Mucosa of rectum (tissue), 2 donors: ENCODE measurements around the gene CLSTN2.

Source experiments
- H3K27ac ChIP-seq, 2 donors: one replicate each; pipeline ENCODE4 v1.7.0; 2013; ENCODE audit warnings: inconsistent platforms in 2 of 2, low read depth in 2 of 2, low read length in 2 of 2
- H3K27me3 ChIP-seq, 2 donors: one replicate each; pipeline ENCODE4 v1.7.0; 2013; ENCODE audit warnings: low read length in 2 of 2; ENCODE audit not compliant: control insufficient read depth in 2 of 2, insufficient read depth in 2 of 2
- H3K36me3 ChIP-seq, 2 donors: one replicate each; pipeline ENCODE4 v1.7.0; 2013; ENCODE audit warnings: low read length in 2 of 2; ENCODE audit not compliant: control insufficient read depth in 2 of 2, insufficient read depth in 2 of 2
- H3K4me1 ChIP-seq, 2 donors: one replicate each; pipeline ENCODE4 v1.7.0; 2013; ENCODE audit warnings: low read length in 2 of 2, mild to moderate bottlenecking in 1 of 2; ENCODE audit not compliant: control insufficient read depth in 2 of 2, insufficient read depth in 2 of 2
- H3K4me3 ChIP-seq, 2 donors: one replicate each; pipeline ENCODE4 v1.7.0; 2013; ENCODE audit warnings: low read length in 2 of 2
- H3K9ac ChIP-seq, 2 donors: one replicate each; pipeline ENCODE4 v1.7.0; 2013; ENCODE audit warnings: low read length in 2 of 2, low read depth in 1 of 2, mild to moderate bottlenecking in 1 of 2
- H3K9me3 ChIP-seq, 2 donors: one replicate each; pipeline ENCODE4 v1.7.0; 2013; ENCODE audit warnings: low read length in 2 of 2; ENCODE audit not compliant: control insufficient read depth in 2 of 2
- donor health status: healthy.
- donor health status: Normal muscosa, but diverticular disease.

CLSTN2 gene

GRCh38 chr3:140577911-140578310 is 642.9 kb downstream of the CLSTN2 start:
- no peaks in the 10 kb centered on the region for H3K27me3 ChIP-seq
- no peaks in the 10 kb centered on the region for H3K9me3 ChIP-seq
- H3K9ac ChIP-seq = no peak overlapping the region
- no peaks in the 10 kb centered on the region for H3K36me3 ChIP-seq
- H3K27ac ChIP-seq = no peak overlapping the region
- no peak overlapping the region for H3K4me3 ChIP-seq
- H3K4me1 ChIP-seq = no peaks in the 10 kb centered on the region

GRCh38 chr3:140579260-140579659 is 644.3 kb downstream of the CLSTN2 start:
- Histone ChIP-seq H3K4me1 (no peaks in the 10 kb centered on the region), H3K27ac (no peak overlapping the region), H3K36me3 (no peaks in the 10 kb centered on the region), H3K9ac (no peak overlapping the region), H3K4me3 (no peak overlapping the region), H3K27me3 (no peaks in the 10 kb centered on the region), H3K9me3 (no peaks in the 10 kb centered on the region)

GRCh38 chr3:140580746-140581145 is 645.8 kb downstream of the CLSTN2 start:
- Histone ChIP-seq H3K4me1 (no peaks in the 10 kb centered on the region), H3K27ac (no peak overlapping the region), H3K9me3 (no peaks in the 10 kb centered on the region), H3K4me3 (no peak overlapping the region), H3K27me3 (no peaks in the 10 kb centered on the region), H3K9ac (no peak overlapping the region), H3K36me3 (no peaks in the 10 kb centered on the region)

DNA sequence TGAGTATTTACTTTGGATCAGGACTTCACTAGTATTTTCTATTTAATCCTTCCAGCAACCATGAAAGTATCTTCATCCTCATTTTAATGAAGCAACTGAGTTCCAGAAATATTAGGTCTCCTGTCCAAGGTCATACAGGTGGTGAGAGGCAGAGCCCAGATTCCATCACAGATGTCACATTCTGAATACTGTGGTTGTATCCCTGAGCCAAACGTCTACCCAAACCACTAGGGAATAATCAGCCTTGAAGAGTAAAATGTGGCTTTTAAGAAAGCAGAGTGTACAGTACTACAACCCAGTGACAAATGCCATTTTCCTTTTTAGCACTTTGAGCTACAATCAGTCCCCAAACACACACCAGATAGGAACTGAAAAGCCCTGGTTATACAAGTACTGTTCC is 649.6 kb downstream of the CLSTN2 start:
- no peaks in the 10 kb centered on the region for H3K36me3 ChIP-seq
- H3K9ac ChIP-seq = no peak overlapping the region
- no peak overlapping the region for H3K27ac ChIP-seq
- no peaks in the 10 kb centered on the region for H3K27me3 ChIP-seq
- no peak overlapping the region for H3K4me3 ChIP-seq
- H3K4me1 ChIP-seq = no peaks in the 10 kb centered on the region
- no peaks in the 10 kb centered on the region for H3K9me3 ChIP-seq

DNA sequence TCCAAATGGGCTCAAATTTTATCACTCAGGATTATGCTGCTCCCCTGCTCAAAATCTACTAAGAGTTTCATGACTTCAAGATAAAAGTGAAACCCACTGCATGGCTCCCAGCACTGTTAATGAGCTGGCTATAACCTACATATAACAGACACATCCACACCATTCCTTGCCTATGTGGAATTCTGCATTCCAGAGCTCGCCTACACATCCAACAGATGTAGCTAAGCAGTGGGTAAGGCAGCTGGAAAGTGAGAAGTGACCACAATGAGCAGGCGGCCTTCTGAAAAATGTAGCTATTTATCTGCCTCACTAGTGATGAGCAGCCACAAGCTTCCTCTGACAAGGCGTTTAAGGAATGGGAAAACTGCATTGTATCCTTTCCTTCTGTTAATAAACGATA is 650.8 kb downstream of the CLSTN2 start:
- no peak overlapping the region for H3K27ac ChIP-seq
- H3K36me3 ChIP-seq = no peaks in the 10 kb centered on the region
- no peaks in the 10 kb centered on the region for H3K9me3 ChIP-seq
- H3K27me3 ChIP-seq = no peaks in the 10 kb centered on the region
- no peak overlapping the region for H3K4me3 ChIP-seq
- H3K4me1 ChIP-seq = no peaks in the 10 kb centered on the region
- H3K9ac ChIP-seq = no peak overlapping the region

GRCh38 chr3:140586311-140586710 is 651.3 kb downstream of the CLSTN2 start:
- no peak overlapping the region for H3K27ac ChIP-seq
- H3K27me3 ChIP-seq = no peaks in the 10 kb centered on the region
- H3K36me3 ChIP-seq = no peaks in the 10 kb centered on the region
- no peaks in the 10 kb centered on the region for H3K9me3 ChIP-seq
- no peak overlapping the region for H3K4me3 ChIP-seq
- H3K9ac ChIP-seq = no peak overlapping the region
- H3K4me1 ChIP-seq = no peaks in the 10 kb centered on the region

GRCh38 chr3:140588558-140588957 is 653.6 kb downstream of the CLSTN2 start:
- H3K9ac ChIP-seq = no peak overlapping the region
- no peaks in the 10 kb centered on the region for H3K27me3 ChIP-seq
- no peak overlapping the region for H3K4me3 ChIP-seq
- no peak overlapping the region for H3K27ac ChIP-seq
- no peaks in the 10 kb centered on the region for H3K36me3 ChIP-seq
- no peaks in the 10 kb centered on the region for H3K4me1 ChIP-seq
- no peaks in the 10 kb centered on the region for H3K9me3 ChIP-seq

- Histone ChIP-seq H3K27me3 (no peaks in the 10 kb centered on the region), H3K4me1 (no peaks in the 10 kb centered on the region), H3K9me3 (no peaks in the 10 kb centered on the region), H3K9ac (no peak overlapping the region), H3K4me3 (no peak overlapping the region), H3K36me3 (no peaks in the 10 kb centered on the region), H3K27ac (no peak overlapping the region)
These were observed 658.8 kb downstream of the CLSTN2 start for GRCh38 chr3:140593766-140594165.

DNA sequence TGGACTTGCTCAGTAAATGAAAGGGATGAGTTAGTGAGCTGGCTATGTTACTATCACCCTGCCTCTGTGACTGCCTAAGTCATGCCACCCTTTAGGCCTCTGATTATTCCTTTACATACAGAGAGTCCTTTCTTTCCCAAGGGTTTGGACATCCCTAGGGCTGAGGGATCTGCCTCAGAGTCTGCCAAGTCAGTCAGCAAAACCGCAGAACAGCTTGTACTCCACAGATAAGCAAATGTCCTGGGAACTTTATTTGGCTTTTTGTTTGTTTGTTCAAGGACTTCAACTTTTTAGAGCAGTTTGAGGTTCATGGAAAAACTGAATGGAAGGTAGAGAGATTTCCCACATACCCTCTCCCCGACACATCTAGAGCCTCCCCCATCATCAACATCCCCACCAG is 660.3 kb downstream of the CLSTN2 start:
- Histone ChIP-seq H3K36me3 (no peaks in the 10 kb centered on the region), H3K9ac (no peak overlapping the region), H3K27ac (no peak overlapping the region)

DNA sequence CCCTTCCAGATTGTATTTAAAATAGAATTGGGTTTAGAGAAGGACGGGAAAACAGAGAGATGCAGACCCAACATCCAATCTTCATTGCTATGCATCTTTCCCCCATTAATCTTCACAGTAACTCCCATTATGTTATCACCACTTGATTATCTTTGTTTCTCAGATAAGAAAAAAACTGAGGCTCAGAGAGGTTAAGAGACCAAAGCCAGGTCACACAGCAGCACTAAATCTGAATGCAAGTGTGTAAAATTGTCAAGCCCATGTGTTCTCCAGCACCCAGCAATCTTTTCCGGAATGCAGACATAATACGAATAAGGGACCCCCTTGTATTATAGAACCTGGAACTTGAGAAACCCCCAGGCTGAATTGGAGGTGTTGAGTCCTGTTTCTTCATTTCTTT is 662.4 kb downstream of the CLSTN2 start:
- H3K27ac ChIP-seq = no peak overlapping the region
- no peaks in the 10 kb centered on the region for H3K36me3 ChIP-seq
- no peaks in the 10 kb centered on the region for H3K4me1 ChIP-seq
- H3K27me3 ChIP-seq = no peaks in the 10 kb centered on the region
- H3K4me3 ChIP-seq = no peak overlapping the region
- no peaks in the 10 kb centered on the region for H3K9me3 ChIP-seq
- no peak overlapping the region for H3K9ac ChIP-seq

More for the DNA sequence above, 660.3 kb downstream of the CLSTN2 start:
- H3K4me1 ChIP-seq = no peaks in the 10 kb centered on the region
- H3K9me3 ChIP-seq = no peaks in the 10 kb centered on the region
- H3K4me3 ChIP-seq = no peak overlapping the region
- no peaks in the 10 kb centered on the region for H3K27me3 ChIP-seq

DNA sequence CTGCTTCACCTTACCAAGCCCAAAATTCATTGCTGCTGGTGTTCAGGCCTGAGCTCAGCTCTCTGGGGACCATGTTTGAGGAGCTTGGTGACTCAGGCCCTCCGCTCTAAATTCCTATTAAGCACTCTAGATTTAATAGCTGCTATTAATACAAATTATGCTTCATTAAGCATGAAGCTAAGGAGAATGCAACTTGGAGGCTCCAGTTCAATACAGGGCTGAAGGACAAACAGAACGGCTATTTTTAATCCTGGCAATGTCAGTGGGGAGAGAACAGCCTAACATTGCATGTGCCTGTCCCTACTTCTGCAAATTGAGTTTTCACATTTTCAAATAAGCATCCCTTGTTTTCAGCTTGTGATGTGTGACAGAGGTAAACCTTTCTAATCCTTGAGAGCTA is 662.8 kb downstream of the CLSTN2 start:
- H3K4me3 ChIP-seq = no peak overlapping the region
- no peaks in the 10 kb centered on the region for H3K9me3 ChIP-seq
- no peaks in the 10 kb centered on the region for H3K36me3 ChIP-seq
- H3K27ac ChIP-seq = no peak overlapping the region
- H3K4me1 ChIP-seq = no peaks in the 10 kb centered on the region
- no peaks in the 10 kb centered on the region for H3K27me3 ChIP-seq
- H3K9ac ChIP-seq = no peak overlapping the region
